Mesenchymal stem cell (in vitro differentiated cells and primary cell): Measurements from ENCODE around the gene CLEC1B.

ENCODE experiments used
- DNase-seq: peaks from one replicate; pipeline ENCODE4 v3.0.0-alpha.2; 2013
- H2AFZ ChIP-seq: one replicate; pipeline ENCODE4 v1.6.1; 2013; ENCODE audit warnings: low read depth, mild to moderate bottlenecking, control low read depth, inconsistent platforms, low read length, moderate library complexity
- H2AK5ac ChIP-seq: 2 replicates; pipeline ENCODE4 v1.6.1; 2013; ENCODE audit warnings: low read length, moderate library complexity, mild to moderate bottlenecking, inconsistent platforms; ENCODE audit not compliant: severe bottlenecking
- H2BK120ac ChIP-seq: one replicate; pipeline ENCODE4 v1.6.1; 2013; ENCODE audit warnings: low read depth, mild to moderate bottlenecking, inconsistent platforms, low read length, moderate library complexity
- H2BK12ac ChIP-seq, 2 experiments: one replicate each; pipeline ENCODE4 v1.6.1; 2013; ENCODE audit warnings: inconsistent platforms in 2 of 2, low read length in 2 of 2, mild to moderate bottlenecking in 2 of 2, moderate library complexity in 2 of 2, control low read depth in 1 of 2
- H2BK15ac ChIP-seq: one replicate; pipeline ENCODE4 v1.6.1; 2013; ENCODE audit warnings: mild to moderate bottlenecking, low read depth, inconsistent platforms; ENCODE audit not compliant: poor library complexity, severe bottlenecking
- H2BK5ac ChIP-seq: 2 replicates; pipeline ENCODE4 v1.6.1; 2013; ENCODE audit warnings: low read depth, mild to moderate bottlenecking, low read length, control low read depth, inconsistent platforms; ENCODE audit not compliant: poor library complexity, severe bottlenecking
- H3K14ac ChIP-seq, 2 experiments: one replicate each; pipeline ENCODE4 v1.6.1; 2013; ENCODE audit warnings: inconsistent platforms in 2 of 2, low read length in 2 of 2, control low read depth in 1 of 2, mild to moderate bottlenecking in 1 of 2, moderate library complexity in 1 of 2
- H3K18ac ChIP-seq, 2 experiments: one replicate each; pipeline ENCODE4 v1.6.1; 2013; ENCODE audit warnings: inconsistent platforms in 2 of 2, low read length in 2 of 2, control low read depth in 1 of 2, low read depth in 1 of 2, mild to moderate bottlenecking in 1 of 2
- H3K23ac ChIP-seq, 2 experiments: one replicate each; pipeline ENCODE4 v1.6.1; 2013; ENCODE audit warnings: inconsistent platforms in 2 of 2, low read length in 2 of 2, mild to moderate bottlenecking in 2 of 2, moderate library complexity in 2 of 2, control low read depth in 1 of 2
- H3K27ac ChIP-seq: 2 replicates; pipeline ENCODE4 v1.5.1; 2013; ENCODE audit warnings: mild to moderate bottlenecking, moderate library complexity, low read length, control low read depth, inconsistent platforms; ENCODE audit not compliant: poor library complexity, severe bottlenecking
- H3K27me3 ChIP-seq, 2 experiments: 2 replicates each; pipeline versions ENCODE4 v1.6.1 to v1.7.0; 2013; ENCODE audit warnings: low read length in 2 of 2, mild to moderate bottlenecking in 2 of 2, moderate library complexity in 2 of 2, control low read depth in 1 of 2, inconsistent platforms in 1 of 2; ENCODE audit not compliant: control insufficient read depth in 1 of 2, insufficient read depth in 1 of 2
- H3K36me3 ChIP-seq, 2 experiments: 2 replicates each; pipeline versions ENCODE4 v1.6.1 to v1.7.0; 2013; ENCODE audit warnings: low read length in 2 of 2, control low read depth in 1 of 2, inconsistent platforms in 1 of 2, low read depth in 1 of 2, mild to moderate bottlenecking in 1 of 2; ENCODE audit not compliant: insufficient read depth in 2 of 2, control insufficient read depth in 1 of 2
- H3K4ac ChIP-seq, 2 experiments: one replicate each; pipeline ENCODE4 v1.6.1; 2013; ENCODE audit warnings: inconsistent platforms in 2 of 2, low read length in 2 of 2, mild to moderate bottlenecking in 2 of 2, moderate library complexity in 2 of 2, control low read depth in 1 of 2, low read depth in 1 of 2
- H3K4me1 ChIP-seq: 2 replicates; pipeline ENCODE4 v1.6.1; 2013; ENCODE audit warnings: low read depth, low read length, control low read depth; ENCODE audit not compliant: control insufficient read depth, insufficient read depth
- H3K4me2 ChIP-seq: 2 replicates; pipeline ENCODE4 v1.6.1; 2013; ENCODE audit warnings: low read length, mild to moderate bottlenecking, inconsistent platforms; ENCODE audit not compliant: poor library complexity, severe bottlenecking
- H3K4me3 ChIP-seq, 2 experiments: 2 replicates each; pipeline versions ENCODE4 v1.5.1 to v1.7.0; 2013; ENCODE audit warnings: low read length in 2 of 2, mild to moderate bottlenecking in 2 of 2, control low read depth in 1 of 2, low read depth in 1 of 2; ENCODE audit not compliant: insufficient read depth in 1 of 2
- H3K79me1 ChIP-seq: replicated peaks from 2 replicates; pipeline ENCODE4 v1.6.1; 2013; ENCODE audit warnings: mild to moderate bottlenecking, control low read depth, low read length, inconsistent platforms; ENCODE audit not compliant: poor library complexity, severe bottlenecking
- H3K9ac ChIP-seq: 2 replicates; pipeline ENCODE4 v1.7.0; 2013; ENCODE audit warnings: mild to moderate bottlenecking, low read length, moderate library complexity
- H3K9me3 ChIP-seq: 2 replicates; pipeline ENCODE4 v1.7.0; 2013; ENCODE audit warnings: mild to moderate bottlenecking, low read length; ENCODE audit not compliant: control insufficient read depth
- H4K8ac ChIP-seq: one replicate; pipeline ENCODE4 v1.6.1; 2013; ENCODE audit warnings: inconsistent platforms, mild to moderate bottlenecking, low read length, moderate library complexity
- H4K91ac ChIP-seq: one replicate; pipeline ENCODE4 v1.6.1; 2013; ENCODE audit warnings: mild to moderate bottlenecking, low read length, inconsistent platforms
- WGBS: methylation state at CpG from one replicate; pipeline ENCODE4 v1.1.7; 2013; ENCODE audit warnings: mixed read lengths; 5-methylcytosine and 5-hydroxymethylcytosine counted together

Gene CLEC1B

DNA sequence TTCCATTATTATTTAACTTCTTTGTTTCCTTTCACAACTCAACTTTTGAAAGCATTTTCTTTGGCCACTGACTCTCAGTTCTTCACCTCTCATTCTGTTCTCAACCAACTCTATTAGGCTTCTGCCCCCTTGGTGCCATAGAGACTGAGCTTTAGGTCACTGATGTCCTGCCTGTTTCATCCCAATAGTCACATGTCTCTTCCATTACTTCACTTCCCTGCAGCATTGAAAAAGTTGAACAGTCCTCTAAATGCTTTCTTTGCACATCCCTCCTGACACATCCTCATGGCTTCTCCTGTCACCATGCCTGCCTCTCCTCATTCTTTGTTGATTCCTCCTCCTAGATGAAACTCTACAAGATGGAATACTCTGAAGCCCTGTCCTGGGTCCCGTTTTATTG is 25.0 kb downstream of the CLEC1B start:
- H3K27me3 ChIP-seq, result no peaks in the 10 kb centered on the region
- H3K14ac ChIP-seq, result no peak overlapping the region
- no peak overlapping the region for H2AFZ ChIP-seq
- H3K4me2 ChIP-seq, result no peak overlapping the region
- H3K4ac ChIP-seq, result no peak overlapping the region
- H2AK5ac ChIP-seq, result no peak overlapping the region
- no peak overlapping the region for H3K18ac ChIP-seq
- no peak overlapping the region for H3K4me3 ChIP-seq
- H3K27ac ChIP-seq, result no peak overlapping the region
- H3K79me1 ChIP-seq, result no peaks in the 10 kb centered on the region
- 69% methylated on average over 1 of the region's 1 CpG for WGBS
- no peaks in the 10 kb centered on the region for H3K4me1 ChIP-seq
- DNase-seq, result no peak
- no peak overlapping the region for H2BK5ac ChIP-seq
- H4K91ac ChIP-seq, result no peak overlapping the region
- H3K36me3 ChIP-seq, result no peaks in the 10 kb centered on the region
- H3K9ac ChIP-seq, result no peak overlapping the region
- H2BK120ac ChIP-seq, result no peak overlapping the region
- H2BK12ac ChIP-seq, result no peak overlapping the region
- no peak overlapping the region for H2BK15ac ChIP-seq
- H3K23ac ChIP-seq, result no peak overlapping the region
- H4K8ac ChIP-seq, result no peak overlapping the region
- H3K9me3 ChIP-seq, result no peaks in the 10 kb centered on the region

DNA sequence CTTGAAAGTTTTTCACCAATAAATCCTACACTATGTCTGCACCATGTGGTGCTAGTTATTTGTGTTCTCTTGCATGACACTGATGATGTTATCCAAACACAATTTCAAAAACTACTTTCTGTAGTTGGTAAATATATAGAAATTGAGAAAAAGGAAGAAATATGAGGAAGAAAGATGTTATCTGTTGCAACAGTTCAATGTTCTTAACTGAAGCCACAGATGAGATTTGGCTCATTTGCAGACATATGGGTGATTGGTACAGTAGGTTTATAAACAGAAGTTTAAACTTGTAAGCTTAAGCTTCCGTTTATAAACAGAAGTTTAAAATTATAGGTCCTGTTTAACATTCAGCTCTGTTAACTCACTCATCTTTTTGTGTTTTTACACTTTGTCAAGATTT is 27.7 kb downstream of the CLEC1B start, which contains the start of gene CLEC12A:
TSS of gene CLEC12A (plus strand) at position 229 of the 400 bp plus-strand sequence. CDS start 188 bp downstream, outside the sequence.
- Histone ChIP-seq H3K4me3 (no peak within 1 kb of the TSS), H2BK12ac (no peak within 1 kb of the TSS), H2BK15ac (no peak within 1 kb of the TSS), H3K27ac (no peak within 1 kb of the TSS), H2AK5ac (no peak within 1 kb of the TSS), H4K91ac (no peak within 1 kb of the TSS), H2BK5ac (no peak within 1 kb of the TSS), H3K27me3 (no peaks in the 10 kb centered on the region), H3K4ac (no peak within 1 kb of the TSS), H3K9ac (no peak within 1 kb of the TSS), H3K14ac (no peak within 1 kb of the TSS), H3K9me3 (no peaks in the 10 kb centered on the region), H3K4me2 (no peak within 1 kb of the TSS), H3K36me3 (no peaks in the 10 kb centered on the region), H3K23ac (no peak within 1 kb of the TSS), H3K4me1 (no peaks in the 10 kb centered on the region), H4K8ac (no peak within 1 kb of the TSS), H3K18ac (no peak within 1 kb of the TSS), H2BK120ac (no peak within 1 kb of the TSS), H2AFZ (no peak within 1 kb of the TSS), H3K79me1 (no peaks in the 10 kb centered on the region)
- WGBS, result no CpG with 5 or more reads among the region's 1 CpG
- DNase-seq, result no peak

DNA sequence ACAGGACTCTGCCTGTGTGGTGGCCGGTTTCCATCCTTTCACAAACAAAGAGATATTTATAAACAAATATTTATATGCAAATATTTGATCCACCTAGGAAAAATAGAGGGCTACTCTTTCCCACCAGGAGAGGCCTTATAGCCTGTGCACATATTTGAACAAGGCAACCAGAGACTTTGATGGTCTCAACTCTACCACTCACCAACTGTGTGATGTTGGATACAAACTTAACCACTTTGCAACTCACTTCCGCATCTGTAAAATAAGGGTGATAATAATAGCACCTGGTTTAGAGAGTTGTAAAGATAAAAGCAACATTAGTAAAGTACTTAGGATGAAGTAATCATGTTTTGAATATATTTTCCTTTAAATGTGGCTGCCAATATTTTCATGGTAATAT is 29.2 kb downstream of the CLEC1B start:
- H3K14ac ChIP-seq, result no peak overlapping the region
- H3K27ac ChIP-seq, result no peak overlapping the region
- no CpG with 5 or more reads among the region's 2 CpGs for WGBS
- no peak overlapping the region for H2BK15ac ChIP-seq
- no peak overlapping the region for H3K4me3 ChIP-seq
- no peak overlapping the region for H4K8ac ChIP-seq
- H2AFZ ChIP-seq, result no peak overlapping the region
- H2AK5ac ChIP-seq, result no peak overlapping the region
- H2BK5ac ChIP-seq, result no peak overlapping the region
- no peak overlapping the region for H3K18ac ChIP-seq
- H3K4me1 ChIP-seq, result no peaks in the 10 kb centered on the region
- H2BK12ac ChIP-seq, result no peak overlapping the region
- no peak overlapping the region for H2BK120ac ChIP-seq
- no peaks in the 10 kb centered on the region for H3K79me1 ChIP-seq
- H3K4me2 ChIP-seq, result no peak overlapping the region
- no peaks in the 10 kb centered on the region for H3K27me3 ChIP-seq
- no peak overlapping the region for H3K23ac ChIP-seq
- H3K9me3 ChIP-seq, result no peaks in the 10 kb centered on the region
- H3K9ac ChIP-seq, result no peak overlapping the region
- H3K36me3 ChIP-seq, result no peaks in the 10 kb centered on the region
- H3K4ac ChIP-seq, result no peak overlapping the region
- no peak overlapping the region for H4K91ac ChIP-seq
- DNase-seq, result no peak

DNA sequence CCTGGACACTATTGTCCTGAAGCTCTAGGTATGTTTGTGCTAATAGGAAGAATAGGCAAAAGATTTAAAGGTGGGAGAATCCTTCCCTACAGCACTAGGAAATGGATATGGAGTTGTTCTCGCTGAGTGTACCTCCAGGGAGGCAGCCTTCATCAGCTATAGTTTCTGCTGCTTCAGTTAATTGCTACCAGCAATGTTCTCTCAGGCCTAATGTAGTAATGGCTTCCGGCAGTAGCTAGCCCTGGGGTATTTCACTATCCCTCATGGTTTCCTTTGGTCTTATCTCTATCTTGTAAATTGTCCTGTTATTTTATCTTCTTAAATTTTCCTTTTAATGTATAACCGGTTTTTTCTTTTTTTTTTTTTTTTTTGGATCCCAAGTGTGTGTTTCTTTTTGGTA is 37.0 kb downstream of the CLEC1B start:
- no peak overlapping the region for H3K4ac ChIP-seq
- H2BK15ac ChIP-seq, result no peak overlapping the region
- H3K4me1 ChIP-seq, result no peaks in the 10 kb centered on the region
- DNase-seq, result no peak
- no peaks in the 10 kb centered on the region for H3K9me3 ChIP-seq
- H2AFZ ChIP-seq, result no peak overlapping the region
- no peak overlapping the region for H3K18ac ChIP-seq
- H4K8ac ChIP-seq, result no peak overlapping the region
- H3K23ac ChIP-seq, result no peak overlapping the region
- no peaks in the 10 kb centered on the region for H3K79me1 ChIP-seq
- no peak overlapping the region for H2BK12ac ChIP-seq
- H2BK120ac ChIP-seq, result no peak overlapping the region
- no peaks in the 10 kb centered on the region for H3K36me3 ChIP-seq
- no peak overlapping the region for H4K91ac ChIP-seq
- H2AK5ac ChIP-seq, result no peak overlapping the region
- H2BK5ac ChIP-seq, result no peak overlapping the region
- H3K27me3 ChIP-seq, result no peaks in the 10 kb centered on the region
- no peak overlapping the region for H3K4me3 ChIP-seq
- no peak overlapping the region for H3K4me2 ChIP-seq
- no peak overlapping the region for H3K9ac ChIP-seq
- no peak overlapping the region for H3K14ac ChIP-seq
- 57% methylated on average over 1 of the region's 3 CpGs for WGBS
- H3K27ac ChIP-seq, result no peak overlapping the region
